Trophoblast cell (in vitro differentiated cells and primary cell): ENCODE data around the gene KCNJ15.
A peak's percentile ranks its signal among the peaks of the same experiment; 100 is the strongest.

Experiments
- DNase-seq, 2 donors: peaks; one replicate each; pipeline ENCODE4 v3.0.0-alpha.2; 2016
- H2AFZ ChIP-seq: 2 replicates; pipeline ENCODE4 v1.6.1; 2013; ENCODE audit warnings: low read length, moderate library complexity, mild to moderate bottlenecking; ENCODE audit not compliant: insufficient read depth, poor library complexity
- H2AK5ac ChIP-seq: 2 replicates; pipeline ENCODE4 v1.6.1; 2013; ENCODE audit warnings: mild to moderate bottlenecking, low read length
- H2BK120ac ChIP-seq: 2 replicates; pipeline ENCODE4 v1.6.1; 2013; ENCODE audit warnings: low read length, mild to moderate bottlenecking, moderate library complexity; ENCODE audit not compliant: insufficient read depth, poor library complexity
- H2BK12ac ChIP-seq: 2 replicates; pipeline ENCODE4 v1.6.1; 2013; ENCODE audit warnings: mild to moderate bottlenecking, low read length, moderate library complexity
- H2BK5ac ChIP-seq: 2 replicates; pipeline ENCODE4 v1.6.1; 2013; ENCODE audit warnings: low read length, low read depth, moderate library complexity, mild to moderate bottlenecking; ENCODE audit not compliant: poor library complexity
- H3K14ac ChIP-seq: 2 replicates; pipeline ENCODE4 v1.6.1; 2013; ENCODE audit warnings: mild to moderate bottlenecking, low read length
- H3K18ac ChIP-seq: 2 replicates; pipeline ENCODE4 v1.6.1; 2013; ENCODE audit warnings: mild to moderate bottlenecking, low read length
- H3K23ac ChIP-seq: 2 replicates; pipeline ENCODE4 v1.6.1; 2013; ENCODE audit warnings: low read length
- H3K27ac ChIP-seq: 2 replicates; pipeline ENCODE4 v1.5.1; 2013; ENCODE audit warnings: low read depth, mild to moderate bottlenecking, inconsistent platforms, low read length, moderate library complexity
- H3K27me3 ChIP-seq: 2 replicates; pipeline ENCODE4 v1.6.1; 2013; ENCODE audit warnings: inconsistent platforms, mild to moderate bottlenecking, low read length, moderate library complexity; ENCODE audit not compliant: insufficient read depth
- H3K36me3 ChIP-seq, 2 experiments: 1 replicate in 1 of 2; 2 replicates in 1 of 2; pipeline ENCODE4 v1.6.1; 2013; ENCODE audit warnings: low read length in 2 of 2, mild to moderate bottlenecking in 2 of 2, moderate library complexity in 1 of 2; ENCODE audit not compliant: insufficient read depth in 2 of 2, control insufficient read depth in 1 of 2
- H3K4ac ChIP-seq: 2 replicates; pipeline ENCODE4 v1.6.1; 2013; ENCODE audit warnings: low read depth, mild to moderate bottlenecking, low read length, moderate library complexity
- H3K4me1 ChIP-seq, 2 experiments: 1 replicate in 1 of 2; 2 replicates in 1 of 2; pipeline ENCODE4 v1.6.1; 2013; ENCODE audit warnings: low read length in 2 of 2, mild to moderate bottlenecking in 2 of 2, moderate library complexity in 1 of 2; ENCODE audit not compliant: insufficient read depth in 2 of 2, control insufficient read depth in 1 of 2
- H3K4me2 ChIP-seq: 2 replicates; pipeline ENCODE4 v1.6.1; 2013; ENCODE audit warnings: inconsistent platforms, mild to moderate bottlenecking, low read length, moderate library complexity
- H3K4me3 ChIP-seq: 2 replicates; pipeline ENCODE4 v1.5.1; 2013; ENCODE audit warnings: mild to moderate bottlenecking, low read depth, low read length, inconsistent platforms
- H3K79me1 ChIP-seq: one replicate; pipeline ENCODE4 v1.6.1; 2013; ENCODE audit warnings: low read length
- H3K79me2 ChIP-seq: 2 replicates; pipeline ENCODE4 v1.6.1; 2013; ENCODE audit warnings: low read length, mild to moderate bottlenecking; ENCODE audit not compliant: control insufficient read depth, insufficient read depth, poor library complexity
- H3K9ac ChIP-seq: 2 replicates; pipeline ENCODE4 v1.6.1; 2013; ENCODE audit warnings: mild to moderate bottlenecking, low read length
- H3K9me3 ChIP-seq: 2 replicates; pipeline ENCODE4 v1.6.1; 2013; ENCODE audit warnings: low read depth, mild to moderate bottlenecking, control low read depth, inconsistent platforms, low read length; ENCODE audit not compliant: insufficient read depth
- H4K12ac ChIP-seq: 2 replicates; pipeline ENCODE4 v1.6.1; 2013; ENCODE audit warnings: low read depth, mild to moderate bottlenecking, low read length, moderate library complexity
- H4K8ac ChIP-seq: 2 replicates; pipeline ENCODE4 v1.6.1; 2013; ENCODE audit warnings: low read depth, mild to moderate bottlenecking, low read length, moderate library complexity
- H4K91ac ChIP-seq: one replicate; pipeline ENCODE4 v1.6.1; 2013; ENCODE audit warnings: low read depth, mild to moderate bottlenecking, low read length, moderate library complexity
- WGBS: extraction: QIAGEN DNeasy Blood & Tissue Kit; methylation state at CpG from one replicate; pipeline ENCODE4 v1.1.7; 2013; ENCODE audit warnings: missing lambda C conversion rate; ENCODE audit not compliant: insufficient read length, insufficient coverage; ENCODE audit errors: extremely low coverage; 5-methylcytosine and 5-hydroxymethylcytosine counted together

KCNJ15 gene

DNA sequence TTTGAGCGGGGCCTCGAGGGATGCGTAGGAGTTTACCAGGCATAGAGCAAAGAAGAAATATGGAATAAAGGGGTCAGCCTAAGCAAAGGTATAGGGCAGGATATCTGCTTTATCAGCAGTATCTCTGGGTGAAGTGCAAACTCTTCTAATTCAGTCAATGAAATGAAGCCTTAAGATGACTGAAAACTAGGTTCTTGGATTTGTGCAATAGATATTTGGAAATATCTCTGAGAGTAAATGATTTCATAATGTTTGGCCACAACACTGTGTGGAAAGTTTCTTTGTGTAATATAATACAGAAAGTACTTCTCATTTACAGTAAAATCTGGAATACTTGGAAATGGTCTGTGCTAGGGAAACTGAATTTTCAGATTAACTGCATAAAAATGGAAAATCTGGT is 26.1 kb downstream of the KCNJ15 start:
- H3K27ac ChIP-seq = no peak overlapping the region
- H3K4me1 ChIP-seq = no peaks in the 10 kb centered on the region
- no peak overlapping the region for H4K12ac ChIP-seq
- no peak overlapping the region for H2AK5ac ChIP-seq
- no peak overlapping the region for H3K4ac ChIP-seq
- no peak overlapping the region for H3K23ac ChIP-seq
- H3K14ac ChIP-seq = no peak overlapping the region
- no peak overlapping the region for H3K4me2 ChIP-seq
- no peaks in the 10 kb centered on the region for H3K27me3 ChIP-seq
- no peak overlapping the region for H2AFZ ChIP-seq
- H3K18ac ChIP-seq = no peak overlapping the region
- H2BK120ac ChIP-seq = no peak overlapping the region
- no CpG with 5 or more reads among the region's 3 CpGs for WGBS
- no peak overlapping the region for H3K4me3 ChIP-seq
- no peak overlapping the region for H2BK12ac ChIP-seq
- no peak overlapping the region for H3K9ac ChIP-seq
- H2BK5ac ChIP-seq = no peak overlapping the region
- no peaks in the 10 kb centered on the region for H3K36me3 ChIP-seq
- H3K79me2 ChIP-seq = no peaks in the 10 kb centered on the region
- H3K79me1 ChIP-seq = no peaks in the 10 kb centered on the region
- peak in 1 of 2 donors; percentile 32 for DNase-seq
- H3K9me3 ChIP-seq = no peaks in the 10 kb centered on the region
- H4K8ac ChIP-seq = no peak overlapping the region
- H4K91ac ChIP-seq = no peak overlapping the region

DNA sequence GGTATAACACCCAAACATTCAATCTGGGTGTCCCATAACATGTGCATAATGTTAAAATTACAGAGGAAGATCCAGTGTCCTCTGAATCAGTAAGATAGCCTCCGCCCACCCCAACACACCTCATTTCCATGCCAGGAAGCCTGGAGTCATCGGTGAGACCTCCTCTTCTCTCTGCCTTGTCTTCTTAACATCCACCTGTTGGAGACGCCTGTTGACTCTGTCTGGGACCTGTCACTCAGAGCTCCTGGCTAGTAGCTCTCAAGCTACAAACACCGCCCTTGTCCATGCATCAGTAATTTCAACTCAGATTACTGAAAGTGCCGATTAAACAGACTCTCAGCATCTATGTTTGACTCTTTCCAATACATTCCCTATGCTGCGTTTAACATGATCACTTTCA is 27.4 kb downstream of the KCNJ15 start:
- Histone ChIP-seq H3K36me3 (no peaks in the 10 kb centered on the region), H4K8ac (no peak overlapping the region), H2BK12ac (no peak overlapping the region), H3K79me2 (no peaks in the 10 kb centered on the region), H3K27me3 (no peaks in the 10 kb centered on the region), H3K14ac (no peak overlapping the region), H4K91ac (no peak overlapping the region), H2BK5ac (no peak overlapping the region), H3K18ac (no peak overlapping the region), H3K4me2 (no peak overlapping the region), H3K9ac (no peak overlapping the region), H3K9me3 (no peaks in the 10 kb centered on the region), H4K12ac (no peak overlapping the region), H3K23ac (no peak overlapping the region), H3K27ac (no peak overlapping the region), H2AK5ac (no peak overlapping the region), H2AFZ (no peak overlapping the region), H3K79me1 (no peaks in the 10 kb centered on the region), H3K4me1 (no peaks in the 10 kb centered on the region), H3K4ac (no peak overlapping the region), H3K4me3 (no peak overlapping the region), H2BK120ac (no peak overlapping the region)
- no peak for DNase-seq
- WGBS = no CpG with 5 or more reads among the region's 6 CpGs

DNA sequence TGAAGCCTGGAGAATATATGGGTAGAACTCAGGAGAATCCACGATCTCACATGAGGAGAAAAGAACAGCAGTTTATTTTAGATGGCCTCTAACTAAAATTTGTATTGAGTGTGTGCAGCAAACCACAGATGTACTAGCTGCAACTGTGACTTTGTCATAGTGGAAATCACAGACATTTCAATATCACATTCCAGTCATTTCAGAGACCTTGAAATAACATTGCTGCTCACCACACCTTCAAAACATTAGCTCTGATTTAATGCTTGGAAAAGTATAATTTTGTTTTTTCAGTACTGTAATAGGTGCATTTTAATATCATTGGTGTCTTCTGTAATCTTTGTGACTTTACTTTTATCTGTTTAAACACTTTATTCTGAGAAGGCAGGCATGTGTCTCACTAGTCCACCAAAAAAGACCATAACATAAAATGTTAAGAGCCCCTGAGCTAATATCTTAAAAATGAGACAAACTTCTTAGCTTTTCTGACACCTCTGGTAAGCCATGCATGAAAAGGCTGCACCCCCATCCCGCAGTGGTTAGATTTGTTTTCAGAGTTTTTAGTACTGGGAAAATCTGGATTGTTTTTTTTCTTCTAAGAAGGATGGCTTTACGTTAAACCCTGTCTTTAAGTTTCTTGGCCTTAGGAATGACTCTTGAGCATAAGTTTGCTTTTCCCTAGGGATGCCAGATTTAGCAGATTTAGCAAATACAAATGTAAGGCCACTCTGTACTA is 30.1 kb downstream of the KCNJ15 start:
- Histone ChIP-seq H3K4me3 (no peak overlapping the region), H3K36me3 (no peaks in the 10 kb centered on the region), H3K18ac (no peak overlapping the region), H3K14ac (no peak overlapping the region), H3K79me2 (no peaks in the 10 kb centered on the region), H2BK5ac (no peak overlapping the region), H2AFZ (no peak overlapping the region), H4K8ac (no peak overlapping the region), H3K9me3 (no peaks in the 10 kb centered on the region), H2BK120ac (no peak overlapping the region), H4K12ac (no peak overlapping the region), H3K4ac (no peak overlapping the region), H3K27ac (no peak overlapping the region), H3K4me2 (no peak overlapping the region), H4K91ac (no peak overlapping the region), H3K79me1 (no peaks in the 10 kb centered on the region), H2BK12ac (no peak overlapping the region), H3K27me3 (no peaks in the 10 kb centered on the region), H3K4me1 (no peaks in the 10 kb centered on the region), H3K23ac (no peak overlapping the region), H2AK5ac (no peak overlapping the region), H3K9ac (no peak overlapping the region)
- DNase-seq = peak in 1 of 2 donors; percentile 8
- WGBS = no CpG with 5 or more reads among the region's 3 CpGs

DNA sequence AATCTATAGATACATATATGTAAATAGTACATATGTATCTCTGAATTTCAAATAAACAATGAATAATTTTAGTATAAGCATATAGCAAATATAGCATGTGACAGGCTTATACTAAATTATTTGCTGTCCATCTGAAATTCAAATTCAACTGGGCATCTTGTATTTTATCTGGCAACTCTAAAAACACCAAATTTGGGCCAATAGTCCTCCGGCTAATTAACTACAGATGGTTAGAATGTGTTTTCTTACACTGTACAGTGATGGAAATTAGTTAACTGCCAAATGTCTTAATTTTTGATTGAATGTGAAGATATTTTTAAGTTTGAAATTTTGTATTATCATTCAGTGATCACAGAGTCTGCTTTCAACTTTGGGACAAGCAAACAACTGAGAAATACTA is 30.7 kb downstream of the KCNJ15 start:
- H2BK5ac ChIP-seq = no peak overlapping the region

More for the DNA sequence above, 30.7 kb downstream of the KCNJ15 start:
- no peaks in the 10 kb centered on the region for H3K4me1 ChIP-seq
- no peak overlapping the region for H3K9ac ChIP-seq
- H3K9me3 ChIP-seq = no peaks in the 10 kb centered on the region
- H3K36me3 ChIP-seq = no peaks in the 10 kb centered on the region
- WGBS = no CpG with 5 or more reads among the region's 1 CpG
- H3K14ac ChIP-seq = no peak overlapping the region
- no peak overlapping the region for H3K4me2 ChIP-seq
- no peaks in the 10 kb centered on the region for H3K27me3 ChIP-seq
- no peak overlapping the region for H4K8ac ChIP-seq
- no peak overlapping the region for H3K4me3 ChIP-seq
- no peaks in the 10 kb centered on the region for H3K79me2 ChIP-seq
- no peak overlapping the region for H4K91ac ChIP-seq
- no peaks in the 10 kb centered on the region for H3K79me1 ChIP-seq
- no peak for DNase-seq
- no peak overlapping the region for H2AFZ ChIP-seq
- H2BK12ac ChIP-seq = no peak overlapping the region
- no peak overlapping the region for H3K27ac ChIP-seq
- H2BK120ac ChIP-seq = no peak overlapping the region
- H4K12ac ChIP-seq = no peak overlapping the region
- H3K23ac ChIP-seq = no peak overlapping the region
- H3K4ac ChIP-seq = no peak overlapping the region
- no peak overlapping the region for H2AK5ac ChIP-seq
- H3K18ac ChIP-seq = no peak overlapping the region
